HCT116 (cell line): ENCODE data around the gene TNRC6B.

Experiments used
- EZH2 ChIP-seq: fragments of 200-600 bp; sonication (generic); IDR thresholded peaks from 2 replicates; pipeline ENCODE4 v1.6.1; 2017; ENCODE audit warnings: antibody characterized with exemption, mixed run types
- SP1 ChIP-seq: IDR thresholded peaks from 2 replicates; pipeline ENCODE4 v1.6.1; 2012; ENCODE audit warnings: low read depth
- TF ChIP-seq, protein P1 (sequence below), 3 experiments: fragments of 200-600 bp in 1 of 3; sonication (generic) in 1 of 3; IDR thresholded peaks in 2 of 3; conservative IDR thresholded peaks in 1 of 3; 2 replicates each; pipeline ENCODE4 v1.5.1; 2012 to 2017; ENCODE audit warnings: low read depth in 2 of 3, low read length in 2 of 3, antibody characterized with exemption in 1 of 3, borderline replicate concordance in 1 of 3, control low read depth in 1 of 3, mild to moderate bottlenecking in 1 of 3, mixed read lengths in 1 of 3, mixed run types in 1 of 3, moderate library complexity in 1 of 3; ENCODE audit not compliant: insufficient read depth in 1 of 3

GRCh38 chr22:40273319-40273718 lies 95.6 kb downstream of the TNRC6B start:
- TF ChIP-seq, protein P1, sequence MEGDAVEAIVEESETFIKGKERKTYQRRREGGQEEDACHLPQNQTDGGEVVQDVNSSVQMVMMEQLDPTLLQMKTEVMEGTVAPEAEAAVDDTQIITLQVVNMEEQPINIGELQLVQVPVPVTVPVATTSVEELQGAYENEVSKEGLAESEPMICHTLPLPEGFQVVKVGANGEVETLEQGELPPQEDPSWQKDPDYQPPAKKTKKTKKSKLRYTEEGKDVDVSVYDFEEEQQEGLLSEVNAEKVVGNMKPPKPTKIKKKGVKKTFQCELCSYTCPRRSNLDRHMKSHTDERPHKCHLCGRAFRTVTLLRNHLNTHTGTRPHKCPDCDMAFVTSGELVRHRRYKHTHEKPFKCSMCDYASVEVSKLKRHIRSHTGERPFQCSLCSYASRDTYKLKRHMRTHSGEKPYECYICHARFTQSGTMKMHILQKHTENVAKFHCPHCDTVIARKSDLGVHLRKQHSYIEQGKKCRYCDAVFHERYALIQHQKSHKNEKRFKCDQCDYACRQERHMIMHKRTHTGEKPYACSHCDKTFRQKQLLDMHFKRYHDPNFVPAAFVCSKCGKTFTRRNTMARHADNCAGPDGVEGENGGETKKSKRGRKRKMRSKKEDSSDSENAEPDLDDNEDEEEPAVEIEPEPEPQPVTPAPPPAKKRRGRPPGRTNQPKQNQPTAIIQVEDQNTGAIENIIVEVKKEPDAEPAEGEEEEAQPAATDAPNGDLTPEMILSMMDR (IDR thresholded peaks at IDR 0.05 in 2 of 3, conservative IDR thresholded peaks at IDR 0.05 in 1 of 3; ENCODE audit: borderline replicate concordance in 1 of 3, insufficient read depth in 1 of 3, low read depth in 2 of 3, low read length in 2 of 3): no peak
- TF ChIP-seq EZH2 (no peak), SP1 (no peak)
